H4 (cell line): Measurements from ENCODE around the gene GALNT1. TPM values are rescaled to one million over a fixed set of nuclear protein-coding genes. Genes with fewer than 3 reads are reported as not detected.

ENCODE experiments used
- DNase-seq: peaks from one replicate; pipeline ENCODE4 v3.0.0-alpha.2; 2015; ENCODE audit warnings: low spot score
- total RNA-seq: library from RNA; depleted of rRNA; stranded (reverse); fragments of >200 nt; shearing (Covaris generic); gene quantifications from 2 replicates; pipeline ENCODE4 v1.2.3, GENCODE V29; 2014

Gene GALNT1
- total RNA-seq, 1 experiment from 2014 or later, result 85.4 TPM

GRCh38 chr18:35680139-35680551 is 98.6 kb downstream of the GALNT1 start:
- no peak for DNase-seq

GRCh38 chr18:35682281-35682867 is 100.8 kb downstream of the GALNT1 start:
- no peak for DNase-seq

- DNase-seq, result no peak
Observed at GRCh38 chr18:35683021-35683420, 101.5 kb downstream of the GALNT1 start.

GRCh38 chr18:35688757-35689156 is 107.2 kb downstream of the GALNT1 start:
- DNase-seq, result peak; percentile 18

- no peak for DNase-seq
Observed at GRCh38 chr18:35689728-35690127, 108.2 kb downstream of the GALNT1 start.

GRCh38 chr18:35691625-35692024 is 110.1 kb downstream of the GALNT1 start:
- no peak for DNase-seq

GRCh38 chr18:35692866-35693265 is 111.3 kb downstream of the GALNT1 start:
- DNase-seq, result no peak

- DNase-seq, result no peak
Observed at GRCh38 chr18:35693829-35694228, 112.3 kb downstream of the GALNT1 start.

- DNase-seq, result no peak
Observed at GRCh38 chr18:35694808-35695207, 113.3 kb downstream of the GALNT1 start.

- DNase-seq, result no peak
Observed at GRCh38 chr18:35695384-35695783, 113.8 kb downstream of the GALNT1 start.

GRCh38 chr18:35695803-35696202 is 114.3 kb downstream of the GALNT1 start:
- no peak for DNase-seq

- DNase-seq, result no peak
Observed at GRCh38 chr18:35696307-35696706, 114.8 kb downstream of the GALNT1 start.

GRCh38 chr18:35697869-35698268 is 116.3 kb downstream of the GALNT1 start:
- DNase-seq, result no peak

- DNase-seq, result peak; percentile 11
Observed at GRCh38 chr18:35703043-35703688, 121.6 kb downstream of the GALNT1 start.

- no peak for DNase-seq
Observed at GRCh38 chr18:35705988-35706387, 124.4 kb downstream of the GALNT1 start.

- DNase-seq, result no peak
Observed at GRCh38 chr18:35707247-35707646, 125.7 kb downstream of the GALNT1 start.

- no peak for DNase-seq
Observed at GRCh38 chr18:35707674-35708073, 126.1 kb downstream of the GALNT1 start.

GRCh38 chr18:35710581-35710980 is 129.0 kb downstream of the GALNT1 start:
- DNase-seq, result no peak

GRCh38 chr18:35711227-35711626 is 129.7 kb downstream of the GALNT1 start:
- DNase-seq, result no peak

GRCh38 chr18:35713545-35713944 is 132.0 kb downstream of the GALNT1 start:
- peak; percentile 12 for DNase-seq

- no peak for DNase-seq
Observed at GRCh38 chr18:35714539-35714938, 133.0 kb downstream of the GALNT1 start.

GRCh38 chr18:35715139-35715538 is 133.6 kb downstream of the GALNT1 start:
- no peak for DNase-seq

GRCh38 chr18:35716169-35716831 is 134.8 kb downstream of the GALNT1 start:
- no peak for DNase-seq
